ENCODE measurements around the gene IL20RB.
A peak's percentile ranks its signal among the peaks of the same experiment; 100 is the strongest.
"Not testable (repeated sequence)": the region's sequence is repeated elsewhere in the genome, so short reads cannot be mapped to it uniquely, and the experiment has no call there.

IL20RB gene

GRCh38 chr3:136984837-136985236, 27.1 kb downstream of the IL20RB start:
- DNase-seq (ENCODE audit: low spot score), result peak; percentile 17

DNA sequence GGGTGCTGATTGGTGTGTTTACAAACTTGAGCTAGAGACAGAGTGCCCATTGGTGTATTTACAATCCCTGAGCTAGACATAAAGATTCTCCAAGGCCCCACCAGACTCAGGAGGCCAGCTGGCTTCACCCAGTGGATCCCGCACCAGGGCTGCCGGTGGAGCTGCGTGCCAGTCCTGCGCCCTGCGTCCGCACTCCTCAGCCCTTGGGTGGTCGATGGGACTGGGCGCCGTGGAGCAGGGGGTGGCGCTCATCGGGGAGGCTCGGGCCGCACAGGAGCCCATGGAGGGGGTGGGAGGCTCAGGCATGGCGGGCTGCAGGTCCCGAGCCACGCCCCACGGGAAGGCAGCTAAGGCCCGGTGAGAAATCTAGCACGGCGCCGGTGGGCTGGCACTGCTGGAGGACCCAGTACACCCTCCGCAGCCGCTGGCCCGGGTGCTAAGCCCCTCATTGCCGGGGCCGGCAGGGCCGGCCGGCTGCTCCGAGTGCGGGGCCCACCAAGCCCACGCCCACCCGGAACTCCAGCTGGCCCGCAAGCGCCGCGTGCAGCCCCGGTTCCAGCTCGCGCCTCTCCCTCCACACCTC, 29.7 kb downstream of the IL20RB start:
- not testable (repeated sequence) for DNase-seq (ENCODE audit: low spot score)

GRCh38 chr3:136988651-136989050, 30.9 kb downstream of the IL20RB start:
- no peak for DNase-seq (ENCODE audit: low spot score)

- DNase-seq (ENCODE audit: low spot score), result no peak
Observed at GRCh38 chr3:136989781-136990524, 32.2 kb downstream of the IL20RB start.

DNA sequence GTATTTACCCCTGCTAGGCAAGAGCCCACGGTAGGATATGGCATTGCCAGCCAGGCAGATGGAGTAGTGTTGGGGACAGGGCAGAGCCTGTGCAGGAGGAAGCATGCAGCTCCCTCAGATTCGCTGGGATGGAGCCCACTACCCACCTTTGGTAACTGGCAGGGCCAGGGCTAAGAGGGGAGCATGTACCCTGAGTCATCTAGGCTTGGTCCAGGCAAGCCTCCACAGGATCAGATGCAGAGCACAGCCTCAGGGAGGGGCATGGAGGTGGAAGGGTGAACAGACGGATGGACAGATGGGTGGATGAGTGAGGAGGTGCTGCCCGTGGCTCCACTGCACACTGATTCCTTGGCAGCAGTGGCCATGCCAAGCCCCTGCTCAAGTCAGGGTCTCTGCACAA, 33.0 kb downstream of the IL20RB start:
- no peak for DNase-seq (ENCODE audit: low spot score)

DNA sequence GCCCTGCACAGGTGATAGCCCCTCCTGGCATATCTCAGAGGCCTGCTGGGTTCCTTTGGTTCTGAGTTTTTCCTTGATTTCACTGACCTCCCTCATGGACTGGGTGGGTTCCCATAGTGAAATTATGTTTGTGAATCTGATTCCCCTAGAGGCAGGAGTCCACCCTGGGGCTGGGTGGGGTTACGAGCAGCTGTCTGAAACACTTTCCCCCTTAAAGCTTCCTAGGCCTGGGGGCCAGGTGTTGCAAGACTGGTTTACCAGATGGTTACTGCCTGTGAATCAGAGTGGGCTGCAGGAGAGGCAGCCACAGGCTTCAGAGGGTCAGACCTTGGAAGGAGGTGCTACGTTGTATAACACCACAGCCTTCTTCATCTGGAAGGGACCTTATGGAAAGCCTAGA, 34.3 kb downstream of the IL20RB start:
- DNase-seq (ENCODE audit: low spot score), result no peak

- peak; percentile 92 for DNase-seq (ENCODE audit: low spot score)
Observed at GRCh38 chr3:136994772-136995516, 37.2 kb downstream of the IL20RB start.

DNA sequence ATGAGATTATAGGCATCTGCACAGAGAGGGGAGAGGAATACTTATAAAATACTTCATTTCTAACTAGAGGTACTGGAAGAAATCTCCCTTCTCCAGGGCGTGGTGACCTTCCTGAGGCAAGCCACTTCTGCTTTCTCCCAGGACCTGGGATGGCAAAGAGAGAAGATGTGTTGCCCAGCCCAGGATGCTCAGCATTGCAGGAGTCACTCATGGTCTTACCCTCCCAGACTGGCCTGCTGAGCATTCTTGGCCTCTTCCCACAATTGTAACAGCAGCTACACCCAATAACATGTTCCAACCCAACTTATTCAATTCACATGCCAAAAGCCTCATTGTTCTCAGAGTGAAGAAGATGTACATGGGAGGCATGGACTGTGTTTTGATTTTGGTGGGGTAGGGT, 37.9 kb downstream of the IL20RB start:
- DNase-seq (ENCODE audit: low spot score), result peak; percentile 39

GRCh38 chr3:137000039-137000438, 42.3 kb downstream of the IL20RB start:
- DNase-seq (ENCODE audit: low spot score), result no peak

- not testable (repeated sequence) for DNase-seq (ENCODE audit: low spot score)
Observed at GRCh38 chr3:137007376-137007775, 49.6 kb downstream of the IL20RB start.

DNA sequence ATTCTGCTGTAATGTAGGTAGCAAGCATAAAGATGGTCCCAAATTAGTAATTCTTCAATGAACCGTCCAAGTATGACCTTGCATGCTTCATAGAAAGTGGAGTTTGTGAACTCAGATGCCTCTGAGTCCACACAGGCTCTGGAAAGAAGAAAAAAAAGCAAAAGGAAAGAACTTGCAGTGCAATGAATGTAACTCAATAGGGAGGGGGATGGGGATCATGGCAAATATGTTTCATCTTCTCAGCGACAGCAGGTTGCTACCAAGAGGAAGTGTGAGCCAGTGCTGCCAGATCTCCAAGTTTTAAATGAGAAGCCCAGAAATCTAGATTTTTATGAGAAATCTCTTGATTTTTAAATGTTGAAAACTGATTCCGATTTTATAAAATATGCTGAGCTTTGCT, 50.3 kb downstream of the IL20RB start:
- no peak for DNase-seq (ENCODE audit: low spot score)

- no peak for DNase-seq (ENCODE audit: low spot score)
Observed at GRCh38 chr3:137008976-137009375, 51.2 kb downstream of the IL20RB start.

- no peak for DNase-seq (ENCODE audit: low spot score)
Observed at GRCh38 chr3:137010137-137010536, 52.4 kb downstream of the IL20RB start.

DNA sequence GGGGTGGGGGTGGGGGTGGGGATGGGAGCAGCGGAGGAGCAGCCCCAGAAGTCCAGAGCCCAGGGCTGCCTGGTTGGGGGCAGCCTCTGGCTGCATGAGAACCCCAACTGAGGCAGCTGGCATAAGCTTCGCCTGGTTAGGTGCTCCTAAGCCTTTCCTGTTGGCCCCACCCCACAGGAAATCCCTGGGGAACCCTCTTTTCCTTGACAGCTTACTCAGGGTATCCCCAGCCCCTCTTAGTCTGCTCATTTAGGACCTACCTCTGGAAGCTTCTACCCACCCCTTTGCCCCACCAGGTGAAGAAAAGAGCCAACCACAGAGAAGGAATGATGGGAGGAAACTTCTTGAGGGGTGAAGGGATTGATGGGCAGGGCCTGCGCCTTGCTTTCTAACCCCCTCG, 53.4 kb downstream of the IL20RB start:
- no peak for DNase-seq (ENCODE audit: low spot score)

- peak; percentile 80 for DNase-seq (ENCODE audit: low spot score)
Observed at GRCh38 chr3:137012097-137012501, 54.3 kb downstream of the IL20RB start.

- DNase-seq (ENCODE audit: low spot score), result peak; percentile 87
Observed at GRCh38 chr3:137013951-137014688, 56.3 kb downstream of the IL20RB start.

- not testable (repeated sequence) for DNase-seq (ENCODE audit: low spot score)
Observed at GRCh38 chr3:137017316-137017715, 59.5 kb downstream of the IL20RB start.

DNA sequence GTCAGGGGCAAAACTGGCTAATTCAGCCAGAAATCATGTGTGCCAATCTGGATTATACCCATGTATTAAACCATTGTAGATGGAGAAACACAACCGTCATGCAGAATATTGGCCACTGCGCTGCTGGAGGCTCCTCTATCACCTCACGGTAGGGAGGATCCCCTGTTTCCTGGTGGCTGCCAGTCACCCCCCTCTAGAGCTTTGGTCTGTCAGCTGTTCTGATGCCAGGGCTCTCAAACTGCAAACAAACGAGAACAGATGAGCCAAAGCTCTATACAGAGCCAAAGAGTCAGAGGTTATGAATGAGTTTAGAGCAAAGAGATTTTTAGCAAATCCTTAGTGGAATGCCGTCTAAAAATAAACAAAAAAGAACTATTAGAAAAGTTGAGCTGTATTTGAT, 62.5 kb downstream of the IL20RB start:
- no peak for DNase-seq (ENCODE audit: low spot score)

- DNase-seq (ENCODE audit: low spot score), result no peak
Observed at GRCh38 chr3:137020888-137021287, 63.1 kb downstream of the IL20RB start.

- no peak for DNase-seq (ENCODE audit: low spot score)
Observed at GRCh38 chr3:137024348-137024747, 66.6 kb downstream of the IL20RB start.

- no peak for DNase-seq (ENCODE audit: low spot score)
Observed at GRCh38 chr3:137026701-137027100, 68.9 kb downstream of the IL20RB start.

DNA sequence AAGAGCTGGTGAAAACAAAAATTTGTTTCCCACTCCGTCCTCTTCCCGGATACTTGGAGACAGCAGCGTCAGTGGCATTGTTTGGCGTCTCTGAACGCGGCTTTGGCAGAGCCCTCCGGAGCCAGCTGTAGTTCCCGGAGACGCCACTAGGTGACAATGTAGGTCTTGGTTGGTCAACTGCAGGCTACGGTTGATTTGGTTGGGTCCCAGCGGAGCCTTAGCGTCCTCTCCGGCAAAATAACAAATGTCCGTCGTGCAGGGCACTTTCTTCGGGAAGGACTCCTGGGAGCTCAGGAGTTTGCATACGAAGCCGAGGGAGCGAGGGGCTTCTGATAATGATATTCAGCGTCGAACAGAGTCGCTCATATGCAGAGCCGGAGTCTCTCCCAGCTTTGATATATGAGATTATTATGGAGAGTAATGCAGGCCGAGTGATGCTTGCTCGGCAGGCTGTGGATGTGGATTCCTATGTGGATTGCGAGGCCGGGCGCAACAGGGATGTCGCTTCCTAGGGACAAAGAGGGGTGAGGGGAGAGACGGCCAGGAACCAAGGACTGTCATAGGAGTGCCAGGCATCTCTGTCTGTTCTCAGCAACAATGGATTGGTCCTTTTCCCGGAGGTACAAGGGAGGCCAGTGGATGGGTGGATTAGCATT, 74.8 kb downstream of the IL20RB start:
- DNase-seq (ENCODE audit: low spot score), result peak; percentile 94

Data from AG20443 (cell line).